Endothelial cell of umbilical vein (primary cell): ENCODE data around the gene IFIT1B.

ENCODE experiments used
- CTCF ChIP-seq, 2 donors: IDR thresholded peaks; 1 replicate in 1 of 2; 2 replicates in 1 of 2; pipeline ENCODE4 v1.5.1; 2011; ENCODE audit warnings: low read length in 2 of 2, mild to moderate bottlenecking in 2 of 2, moderate library complexity in 2 of 2, control low read depth in 1 of 2, inconsistent platforms in 1 of 2, low read depth in 1 of 2; ENCODE audit not compliant: insufficient read depth in 1 of 2; ENCODE audit errors: extremely low read depth in 1 of 2
- MAX ChIP-seq: IDR thresholded peaks from 2 replicates; pipeline ENCODE4 v1.6.1; 2011; ENCODE audit not compliant: insufficient read depth, insufficient read length

DNA sequence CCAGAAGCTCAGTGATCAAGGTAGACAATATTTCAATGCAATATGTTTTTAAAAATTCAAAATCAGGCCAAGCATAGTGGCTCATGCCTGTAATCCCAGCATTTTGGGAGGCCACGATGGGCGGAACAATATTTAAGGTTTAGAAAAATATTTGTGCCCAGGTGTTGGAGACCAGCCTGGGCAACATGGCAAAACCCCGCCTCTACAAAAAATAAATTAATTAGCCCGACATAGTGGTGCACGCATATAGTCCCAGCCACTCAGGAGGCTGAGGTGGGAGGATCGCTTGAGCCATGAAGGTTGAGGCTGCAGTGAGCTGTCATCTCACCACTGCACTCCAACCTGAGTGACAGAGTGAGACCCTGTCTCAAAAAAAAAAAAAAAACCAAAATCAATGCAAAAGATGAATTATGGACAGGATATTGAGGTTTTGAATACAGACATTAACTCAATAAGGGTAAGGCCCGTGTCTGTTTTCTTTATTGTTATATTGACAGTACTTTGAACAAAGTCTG, 35.6 kb downstream of the IFIT1B start:
- TF ChIP-seq MAX (no peak), CTCF (IDR thresholded peaks at IDR 0.05; ENCODE audit: extremely low read depth in 1 of 2, insufficient read depth in 1 of 2, low read depth in 1 of 2, low read length in 2 of 2) (no peak)
